NCI-H446 treated with DMSO at 0.1 percent for 48 hours (cell line): ENCODE measurements around the gene BTBD19.
"Not testable (repeated sequence)": the region's sequence is repeated elsewhere in the genome, so short reads cannot be mapped to it uniquely, and the experiment has no call there.

ENCODE experiments used
- DNase-seq: peaks from one replicate; lab custom pipeline; 2025; lab: John Stamatoyannopoulos, UW

Gene BTBD19

GRCh38 chr1:44787506-44787905 lies 20.8 kb upstream of the BTBD19 start:
- DNase-seq: no peak

- DNase-seq: no peak
Observed at GRCh38 chr1:44788120-44788860, 20.0 kb upstream of the BTBD19 start, which contains the start of gene BEST4. BEST4 (minus strand) TSS chr1:44788170; CDS start chr1:44787705, 465 bp downstream.

- DNase-seq: no peak
Observed at GRCh38 chr1:44790968-44791801, 17.1 kb upstream of the BTBD19 start.

GRCh38 chr1:44792736-44793502 lies 15.4 kb upstream of the BTBD19 start:
- DNase-seq: no peak

- DNase-seq: not testable (repeated sequence)
Observed at GRCh38 chr1:44797886-44798285, 10.4 kb upstream of the BTBD19 start.

- no peak for DNase-seq
Observed at GRCh38 chr1:44798481-44799365, 9.6 kb upstream of the BTBD19 start.

GRCh38 chr1:44799770-44800584 lies 8.3 kb upstream of the BTBD19 start, which contains the start of gene PLK3:
PLK3 (plus strand) TSS chr1:44800377; CDS start chr1:44800464, 87 bp downstream.
- DNase-seq: peak; percentile 95

- no peak for DNase-seq
Observed at GRCh38 chr1:44801491-44802305, 6.6 kb upstream of the BTBD19 start.

GRCh38 chr1:44802306-44803061 lies 5.8 kb upstream of the BTBD19 start:
- DNase-seq: no peak

GRCh38 chr1:44803062-44803311 lies 5.3 kb upstream of the BTBD19 start:
- DNase-seq: no peak

GRCh38 chr1:44803312-44804095 lies 4.8 kb upstream of the BTBD19 start:
- DNase-seq: no peak

- no peak for DNase-seq
Observed at GRCh38 chr1:44805311-44806024, 2.9 kb upstream of the BTBD19 start.

GRCh38 chr1:44806025-44806703 lies 2.2 kb upstream of the BTBD19 start:
- DNase-seq: no peak

GRCh38 chr1:44806704-44807363 lies 1.5 kb upstream of the BTBD19 start, which contains the start of gene DYNLT4:
DYNLT4 (minus strand) TSS chr1:44807351; CDS start chr1:44806668, 683 bp downstream.
- no peak for DNase-seq

- DNase-seq: no peak
Observed at GRCh38 chr1:44807364-44808062, 810 bp upstream of the BTBD19 start.
